BLaER1 (cell line): ENCODE results near the gene CLSTN2.

Experiments
- H3K27ac ChIP-seq: shearing (Covaris generic); formaldehyde crosslinking; 2 replicates; pipeline ENCODE4 v1.8.1; 2022
- H3K27me3 ChIP-seq: shearing (Covaris generic); formaldehyde crosslinking; 2 replicates; pipeline ENCODE4 v1.8.1; 2022
- H3K36me3 ChIP-seq: shearing (Covaris generic); formaldehyde crosslinking; 2 replicates; pipeline ENCODE4 v1.8.1; 2022
- H3K4me1 ChIP-seq: shearing (Covaris generic); formaldehyde crosslinking; 2 replicates; pipeline ENCODE4 v1.8.1; 2022
- H3K4me2 ChIP-seq: shearing (Covaris generic); formaldehyde crosslinking; 2 replicates; pipeline ENCODE4 v1.8.1; 2022
- H3K4me3 ChIP-seq: shearing (Covaris generic); formaldehyde crosslinking; 2 replicates; pipeline ENCODE4 v1.8.1; 2022
- H3K9ac ChIP-seq: shearing (Covaris generic); formaldehyde crosslinking; 2 replicates; pipeline ENCODE4 v1.8.1; 2022
- H3K9me3 ChIP-seq: shearing (Covaris generic); formaldehyde crosslinking; 2 replicates; pipeline ENCODE4 v1.8.1; 2022
- H4K20me1 ChIP-seq: shearing (Covaris generic); formaldehyde crosslinking; 2 replicates; pipeline ENCODE4 v1.8.1; 2022
- Cebpa-rat ChIP-seq: shearing (Covaris generic); IDR thresholded peaks from 2 replicates; pipeline ENCODE4 v1.8.1; 2022

The CLSTN2 gene

GRCh38 chr3:140359233-140359995 lies 424.4 kb downstream of the CLSTN2 start:
- no peak for TF ChIP-seq Cebpa-rat
- Histone ChIP-seq H3K27me3 (no peaks in the 10 kb centered on the region), H3K36me3 (no peaks in the 10 kb centered on the region), H4K20me1 (no peaks in the 10 kb centered on the region), H3K9ac (no peak overlapping the region), H3K4me3 (no peak overlapping the region), H3K4me2 (no peak overlapping the region), H3K9me3 (no peaks in the 10 kb centered on the region), H3K4me1 (no peaks in the 10 kb centered on the region), H3K27ac (no peak overlapping the region)

DNA sequence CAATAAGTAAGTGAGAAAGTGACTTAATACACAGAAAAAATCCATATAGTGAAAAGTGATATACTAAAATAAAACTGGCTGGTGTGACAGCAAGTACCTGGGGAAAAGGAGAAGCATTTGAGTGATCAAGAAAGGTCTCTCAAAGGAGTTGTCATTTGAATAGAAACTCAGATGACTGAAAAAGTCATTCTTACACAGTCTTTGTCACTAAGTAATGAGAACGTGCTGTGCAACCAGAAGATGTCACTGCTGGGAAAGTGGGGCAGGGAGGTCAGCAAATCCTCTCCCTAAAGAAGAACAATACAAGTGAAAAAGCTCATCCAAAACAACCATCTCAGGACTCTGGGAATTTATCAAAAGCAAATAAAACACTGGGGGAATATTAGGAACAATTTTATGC lies 425.3 kb downstream of the CLSTN2 start:
- TF ChIP-seq Cebpa-rat, result no peak
- Histone ChIP-seq H3K27ac (no peak overlapping the region), H3K36me3 (no peaks in the 10 kb centered on the region), H4K20me1 (no peaks in the 10 kb centered on the region), H3K4me2 (no peak overlapping the region), H3K27me3 (no peaks in the 10 kb centered on the region), H3K9me3 (no peaks in the 10 kb centered on the region), H3K9ac (no peak overlapping the region), H3K4me1 (no peaks in the 10 kb centered on the region), H3K4me3 (no peak overlapping the region)

DNA sequence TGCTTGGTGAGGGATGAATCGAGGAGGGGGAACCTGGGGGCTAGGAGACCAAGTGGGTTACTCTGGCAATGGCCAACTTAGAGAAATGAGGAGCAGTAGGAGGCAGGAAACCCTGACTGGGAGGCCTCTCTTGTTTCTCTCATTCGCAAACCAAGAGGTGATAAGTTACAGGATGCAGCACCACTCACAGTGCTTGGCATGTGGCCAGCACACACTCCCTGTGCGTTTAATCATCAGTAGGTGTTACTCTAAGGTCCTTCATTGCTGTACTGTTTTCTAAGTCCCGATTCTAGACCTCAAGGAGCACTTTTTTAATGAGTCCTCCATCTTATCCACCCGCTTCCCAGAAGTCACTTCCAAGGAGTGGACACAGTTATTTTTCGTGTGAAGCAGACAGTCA lies 428.8 kb downstream of the CLSTN2 start:
- H3K36me3 ChIP-seq, result no peaks in the 10 kb centered on the region
- H3K4me2 ChIP-seq, result no peak overlapping the region
- no peak overlapping the region for H3K4me3 ChIP-seq
- no peaks in the 10 kb centered on the region for H3K4me1 ChIP-seq
- H3K27me3 ChIP-seq, result no peaks in the 10 kb centered on the region
- no peak for TF ChIP-seq Cebpa-rat
- no peak overlapping the region for H3K9ac ChIP-seq
- H3K27ac ChIP-seq, result no peak overlapping the region
- no peaks in the 10 kb centered on the region for H4K20me1 ChIP-seq
- H3K9me3 ChIP-seq, result no peaks in the 10 kb centered on the region

DNA sequence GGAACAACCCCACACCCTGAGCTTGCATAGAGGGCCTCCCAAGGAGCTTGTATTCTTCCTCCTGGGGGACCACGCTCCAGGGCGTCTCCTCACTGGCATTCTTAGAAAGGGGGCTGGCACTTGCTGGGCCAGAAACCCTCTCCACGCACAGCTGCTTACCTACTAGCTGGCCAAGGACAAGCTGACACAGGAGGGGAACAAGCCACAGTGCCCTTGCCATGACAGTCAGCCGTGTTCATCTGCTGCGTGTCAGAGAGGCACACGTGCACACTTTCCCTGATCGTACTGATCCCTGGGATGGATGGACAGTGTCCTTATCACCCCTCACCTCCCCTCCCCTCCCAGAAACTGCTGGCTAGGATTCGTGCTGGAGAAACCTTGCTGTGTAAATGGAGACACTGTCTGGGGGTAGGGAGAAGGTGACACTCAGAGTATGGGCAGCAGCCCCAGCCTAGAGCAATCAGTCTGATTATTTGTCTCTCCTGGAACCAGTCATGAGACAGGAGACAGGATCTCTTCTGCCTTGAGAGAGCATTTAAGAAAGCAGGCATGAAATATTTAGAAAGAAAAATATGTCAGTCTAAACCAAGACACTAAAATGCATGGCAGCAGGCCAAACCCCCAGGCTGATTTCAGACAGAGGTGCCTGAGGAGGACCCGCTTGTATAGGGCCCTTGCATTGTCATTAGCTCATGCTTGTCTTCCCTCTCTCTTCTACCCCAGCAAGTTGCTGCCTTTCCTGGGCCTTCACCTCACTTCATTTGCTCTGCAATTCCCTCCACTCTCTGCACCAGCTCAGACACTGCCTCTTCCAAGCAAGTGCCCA lies 431.1 kb downstream of the CLSTN2 start:
- Histone ChIP-seq H3K4me1 (no peaks in the 10 kb centered on the region), H3K27me3 (no peaks in the 10 kb centered on the region), H3K4me2 (no peak overlapping the region), H4K20me1 (no peaks in the 10 kb centered on the region), H3K27ac (no peak overlapping the region), H3K9ac (no peak overlapping the region), H3K36me3 (no peaks in the 10 kb centered on the region), H3K9me3 (no peaks in the 10 kb centered on the region), H3K4me3 (no peak overlapping the region)
- no peak for TF ChIP-seq Cebpa-rat

- no peak for TF ChIP-seq Cebpa-rat
- Histone ChIP-seq H3K9me3 (no peaks in the 10 kb centered on the region), H3K4me1 (no peaks in the 10 kb centered on the region), H3K36me3 (no peaks in the 10 kb centered on the region), H3K27ac (no peak overlapping the region), H3K4me2 (no peak overlapping the region), H4K20me1 (no peaks in the 10 kb centered on the region), H3K4me3 (no peak overlapping the region), H3K27me3 (no peaks in the 10 kb centered on the region), H3K9ac (no peak overlapping the region)
Observed at GRCh38 chr3:140368223-140368811, 433.3 kb downstream of the CLSTN2 start.

DNA sequence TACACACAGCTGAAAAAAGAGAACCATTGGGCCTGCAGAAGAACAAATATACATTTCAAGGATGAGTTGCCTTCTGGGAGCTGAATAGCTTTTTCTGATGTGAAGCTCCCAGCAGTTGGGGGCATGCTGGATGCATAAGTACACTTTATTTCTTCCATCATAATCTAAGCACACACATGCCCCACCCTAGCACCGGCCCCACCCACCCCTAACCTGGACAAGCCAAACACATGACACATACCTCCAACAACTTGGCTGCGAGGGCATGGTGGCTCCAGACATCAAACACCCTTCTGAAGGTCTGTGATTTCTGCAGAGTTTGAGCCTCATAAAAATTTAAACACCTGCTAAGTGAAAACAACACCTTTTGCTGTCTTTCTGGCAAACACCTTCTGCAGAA lies 435.7 kb downstream of the CLSTN2 start:
- Histone ChIP-seq H3K9me3 (no peaks in the 10 kb centered on the region), H3K4me3 (no peak overlapping the region), H3K36me3 (no peaks in the 10 kb centered on the region), H4K20me1 (no peaks in the 10 kb centered on the region), H3K27me3 (no peaks in the 10 kb centered on the region), H3K9ac (no peak overlapping the region), H3K4me1 (0 out of 2 replicates have a peak, but pooled peaks cover 4% of the 10 kb centered on the region), H3K4me2 (no peak overlapping the region), H3K27ac (no peak overlapping the region)
- no peak for TF ChIP-seq Cebpa-rat

DNA sequence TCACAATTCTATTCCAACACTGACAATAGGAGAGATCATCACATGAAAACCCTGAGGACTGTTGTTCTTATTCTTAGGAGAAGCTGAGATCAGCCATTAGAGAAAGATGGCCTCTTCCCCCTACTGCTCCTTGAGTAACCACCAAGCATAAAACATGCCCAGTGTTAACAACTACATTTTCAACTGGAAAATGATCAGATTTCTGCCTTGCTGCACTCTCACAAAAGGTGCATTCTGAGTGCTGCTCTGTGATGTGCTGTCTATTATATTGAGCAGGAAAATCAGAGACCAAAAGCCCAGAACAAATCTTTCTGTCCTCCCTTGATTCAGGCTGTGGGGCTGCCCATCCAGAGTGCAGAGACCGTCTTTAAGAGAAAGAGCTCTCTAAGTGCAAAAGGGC lies 438.2 kb downstream of the CLSTN2 start:
- H3K9ac ChIP-seq, result no peak overlapping the region
- H3K27ac ChIP-seq, result no peak overlapping the region
- no peaks in the 10 kb centered on the region for H4K20me1 ChIP-seq
- 0 out of 2 replicates have a peak, but pooled peaks cover 4% of the 10 kb centered on the region for H3K4me1 ChIP-seq
- TF ChIP-seq Cebpa-rat, result no peak
- no peaks in the 10 kb centered on the region for H3K27me3 ChIP-seq
- H3K36me3 ChIP-seq, result no peaks in the 10 kb centered on the region
- H3K4me2 ChIP-seq, result no peak overlapping the region
- no peak overlapping the region for H3K4me3 ChIP-seq
- H3K9me3 ChIP-seq, result no peaks in the 10 kb centered on the region

DNA sequence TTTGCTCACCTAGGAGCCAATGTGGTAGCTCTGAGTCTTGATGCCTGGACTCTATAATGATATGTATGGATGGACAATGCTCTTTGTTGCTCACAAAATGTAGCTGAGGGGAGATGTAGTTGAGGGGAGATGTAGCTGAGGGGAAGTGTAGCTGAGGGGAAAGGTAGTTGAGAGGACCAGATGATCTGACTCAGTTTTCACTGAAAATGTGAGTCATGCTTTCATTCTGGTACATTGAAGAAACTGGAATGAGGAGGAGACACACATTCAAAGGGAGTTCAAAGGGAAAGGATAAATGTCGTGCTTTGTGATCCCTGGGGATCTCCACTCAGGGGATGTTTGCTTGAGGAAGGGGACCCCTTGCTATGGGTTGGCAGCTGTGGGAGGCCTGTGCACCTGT lies 440.0 kb downstream of the CLSTN2 start:
- no peak overlapping the region for H3K27ac ChIP-seq
- H3K9me3 ChIP-seq, result no peaks in the 10 kb centered on the region
- H4K20me1 ChIP-seq, result no peaks in the 10 kb centered on the region
- no peak overlapping the region for H3K4me2 ChIP-seq
- H3K4me3 ChIP-seq, result no peak overlapping the region
- H3K27me3 ChIP-seq, result no peaks in the 10 kb centered on the region
- H3K9ac ChIP-seq, result no peak overlapping the region
- no peak for TF ChIP-seq Cebpa-rat
- H3K4me1 ChIP-seq, result 0 out of 2 replicates have a peak, but pooled peaks cover 4% of the 10 kb centered on the region
- H3K36me3 ChIP-seq, result no peaks in the 10 kb centered on the region

DNA sequence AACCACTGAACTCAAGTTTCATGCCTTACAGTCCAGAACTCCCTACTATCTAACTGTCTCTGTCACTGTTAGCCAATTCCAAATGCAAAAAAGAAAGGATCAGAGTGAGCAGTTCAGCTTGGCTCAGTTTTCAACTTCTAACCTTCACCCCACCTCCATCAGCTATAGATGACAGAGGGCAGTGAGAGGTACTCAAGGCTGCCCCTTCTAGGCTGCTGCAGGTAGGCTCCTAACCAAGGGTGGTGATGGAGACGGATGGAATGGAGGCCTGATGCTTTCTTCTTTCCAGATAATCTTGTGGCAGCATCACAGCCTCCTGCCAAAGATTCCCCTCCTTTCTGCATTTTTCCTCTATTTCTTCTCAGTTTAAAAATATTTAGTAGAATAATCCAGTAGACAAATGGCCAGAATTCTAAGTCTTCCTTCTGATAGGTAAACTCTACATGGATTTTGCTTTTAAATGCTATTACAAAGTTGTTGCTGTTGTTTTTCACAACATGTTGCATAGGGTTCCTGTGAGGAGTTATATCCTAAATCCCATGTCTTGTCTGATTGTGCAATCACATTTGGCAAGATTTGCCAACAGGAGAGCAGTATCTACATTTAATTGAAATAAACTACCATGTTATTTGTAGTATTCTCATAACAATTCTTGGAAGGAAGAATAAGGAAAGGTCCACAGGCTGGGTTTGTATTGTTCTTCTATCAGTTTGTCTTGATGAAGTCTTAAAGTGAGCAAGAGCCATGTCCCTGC lies 441.3 kb downstream of the CLSTN2 start:
- Histone ChIP-seq H3K27ac (no peak overlapping the region), H3K4me2 (no peak overlapping the region), H3K4me1 (0 out of 2 replicates have a peak, but pooled peaks cover 4% of the 10 kb centered on the region), H3K36me3 (no peaks in the 10 kb centered on the region), H3K9me3 (no peaks in the 10 kb centered on the region), H3K4me3 (no peak overlapping the region), H4K20me1 (no peaks in the 10 kb centered on the region), H3K9ac (no peak overlapping the region), H3K27me3 (no peaks in the 10 kb centered on the region)
- peak; percentile 29; the same call in 1 of the 2 replicates for TF ChIP-seq Cebpa-rat
